ENCODE measurements around the gene AFDN.
A peak's percentile ranks its signal among the peaks of the same experiment; 100 is the strongest.

The AFDN gene

GRCh38 chr6:167794161-167795157, 32.3 kb upstream of the AFDN start:
- DNase-seq (ENCODE audit: low spot score): no peak

GRCh38 chr6:167795321-167795811, 31.3 kb upstream of the AFDN start:
- DNase-seq (ENCODE audit: low spot score): no peak

DNA sequence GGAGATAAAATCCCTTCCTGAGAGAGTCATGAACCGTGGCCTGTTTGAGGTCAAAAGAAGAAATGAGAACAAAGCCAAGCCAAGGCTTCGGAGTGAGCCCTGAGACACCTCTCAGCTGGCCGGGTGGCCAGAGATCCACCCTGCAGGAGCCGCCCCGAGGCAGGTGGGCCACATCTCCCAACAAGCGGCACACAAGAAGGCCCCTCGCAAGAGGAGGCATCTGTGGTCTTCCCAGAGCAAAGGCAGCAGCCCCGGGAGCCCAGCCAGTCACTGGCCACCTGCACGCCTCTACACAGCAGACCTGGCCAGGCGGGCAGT, 30.9 kb upstream of the AFDN start:
- no peak for DNase-seq (ENCODE audit: low spot score)

DNA sequence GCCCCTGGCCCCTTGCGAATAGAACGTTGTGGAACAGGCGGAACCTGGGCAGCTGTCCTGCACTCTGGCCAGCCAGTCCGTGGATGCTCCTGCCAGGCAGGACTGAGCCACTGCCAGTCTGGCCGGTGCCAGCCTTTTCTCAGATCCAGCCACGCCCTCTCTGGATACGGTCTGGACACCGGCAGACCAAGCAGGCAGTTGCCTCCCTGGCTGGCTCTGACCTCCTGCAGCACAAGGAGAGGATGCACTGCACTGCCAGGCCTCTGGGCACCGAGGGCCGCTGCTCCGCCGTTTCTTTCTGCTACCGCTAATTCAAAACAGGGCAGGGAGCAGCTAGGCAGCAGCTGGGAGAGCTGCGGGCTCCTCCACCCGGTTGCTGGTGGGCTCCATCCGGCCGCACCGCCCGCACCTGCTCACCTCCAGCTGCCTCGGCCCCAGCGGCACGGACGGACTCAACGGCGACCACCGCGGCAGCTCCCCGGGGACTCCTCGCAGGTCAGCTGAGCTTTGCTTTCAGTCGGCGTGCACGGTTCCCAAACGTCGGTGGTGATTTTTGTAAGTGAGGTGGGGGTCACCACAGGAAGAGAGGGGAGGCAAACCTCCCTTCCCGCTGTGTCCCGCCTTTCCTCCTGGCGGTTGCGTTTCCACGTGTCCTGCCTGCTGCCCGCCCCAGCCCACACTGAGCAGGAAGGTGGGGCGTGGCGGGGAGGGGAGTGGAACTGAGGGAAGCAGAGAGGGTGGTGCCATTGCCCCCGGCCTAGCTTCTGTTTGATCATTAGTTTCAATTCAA, 30.3 kb upstream of the AFDN start:
- DNase-seq (ENCODE audit: low spot score): no peak

DNA sequence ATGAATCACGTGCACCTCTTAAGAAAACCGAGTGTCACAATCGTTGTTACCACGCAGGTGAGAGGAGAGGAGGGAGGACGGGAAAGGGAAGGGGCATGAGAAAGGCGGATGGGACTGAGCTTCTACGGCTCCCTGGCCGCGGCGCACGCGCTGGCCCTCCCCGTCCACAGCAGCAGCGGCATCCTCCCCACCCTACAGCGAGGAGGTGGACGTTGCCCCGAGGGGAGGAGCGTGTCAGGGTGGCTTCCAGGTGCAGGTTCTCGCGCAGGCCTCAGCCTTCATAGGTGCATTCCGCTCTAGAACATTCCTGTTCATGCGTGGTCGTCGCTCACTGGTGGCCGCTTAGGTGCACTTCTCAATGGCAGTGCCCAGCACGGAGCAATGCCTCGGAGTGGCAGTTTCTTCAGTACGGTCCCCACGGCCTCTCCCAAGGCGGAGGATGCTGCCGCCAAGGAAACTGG, 29.7 kb upstream of the AFDN start:
- DNase-seq (ENCODE audit: low spot score): no peak

GRCh38 chr6:167797476-167798265, 29.0 kb upstream of the AFDN start:
- DNase-seq (ENCODE audit: low spot score): no peak

DNA sequence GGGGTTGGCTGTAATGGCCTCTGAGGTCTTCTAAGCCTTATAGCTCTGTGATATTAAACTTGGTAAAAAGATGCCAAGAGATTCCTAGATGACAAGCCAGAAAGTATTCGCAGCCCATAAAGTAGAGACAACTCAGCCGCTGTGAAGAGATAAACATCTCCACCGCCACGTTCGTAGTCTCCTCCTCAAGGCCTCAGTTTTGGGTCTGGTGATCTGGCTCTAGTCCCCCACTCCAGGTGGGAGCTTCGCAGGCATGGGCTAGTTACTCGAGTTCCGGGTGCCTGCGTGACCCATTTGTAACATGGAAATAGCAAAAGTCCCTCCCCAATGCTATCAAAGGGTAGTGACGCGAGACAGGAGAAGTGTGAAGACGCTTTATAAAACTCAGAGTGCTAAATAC, 28.3 kb upstream of the AFDN start:
- no peak for DNase-seq (ENCODE audit: low spot score)

- DNase-seq (ENCODE audit: low spot score): peak; percentile 91
Measured at GRCh38 chr6:167799033-167799821, 27.5 kb upstream of the AFDN start.

GRCh38 chr6:167800549-167800948, 26.2 kb upstream of the AFDN start:
- no peak for DNase-seq (ENCODE audit: low spot score)

GRCh38 chr6:167801263-167801662, 25.4 kb upstream of the AFDN start:
- DNase-seq (ENCODE audit: low spot score): no peak

- no peak for DNase-seq (ENCODE audit: low spot score)
Measured at GRCh38 chr6:167802339-167802738, 24.4 kb upstream of the AFDN start.

GRCh38 chr6:167803816-167804215, 22.9 kb upstream of the AFDN start:
- DNase-seq (ENCODE audit: low spot score): no peak

DNA sequence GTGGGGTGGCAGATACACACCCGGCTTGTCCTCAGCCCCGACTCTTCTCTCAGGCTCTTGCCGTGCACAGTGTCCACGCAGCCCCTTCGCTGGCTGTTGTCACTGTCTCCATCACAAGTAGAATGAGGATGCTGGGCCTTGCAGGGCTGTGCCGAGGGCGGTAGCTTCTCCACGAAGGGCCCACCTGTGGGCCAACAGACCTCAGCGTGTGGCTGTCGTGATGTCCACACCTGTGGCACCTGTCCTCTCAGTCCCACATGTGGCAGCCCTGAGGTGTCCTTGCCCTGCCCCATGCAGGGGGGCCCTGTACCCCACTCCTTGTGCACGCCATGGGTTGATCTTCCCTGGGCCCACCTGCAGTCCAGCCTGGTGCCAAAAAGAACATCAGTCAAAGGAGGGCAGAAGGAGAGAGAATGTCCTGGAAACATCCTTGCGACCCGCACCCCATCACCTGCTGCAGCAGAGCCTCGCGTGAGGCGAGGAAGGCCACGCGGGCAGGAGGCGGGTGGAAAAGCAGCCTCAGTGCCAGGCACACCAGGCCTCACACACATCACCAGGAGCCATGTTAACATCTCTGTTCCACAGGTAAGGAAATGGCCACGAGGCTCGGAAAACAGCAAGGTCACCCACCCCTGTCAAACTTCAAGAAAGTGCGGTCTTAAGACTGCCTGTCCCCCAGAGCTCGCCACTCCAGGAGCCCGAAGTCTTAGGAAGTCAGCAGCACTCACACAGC, 22.3 kb upstream of the AFDN start:
- DNase-seq (ENCODE audit: low spot score): no peak

DNA sequence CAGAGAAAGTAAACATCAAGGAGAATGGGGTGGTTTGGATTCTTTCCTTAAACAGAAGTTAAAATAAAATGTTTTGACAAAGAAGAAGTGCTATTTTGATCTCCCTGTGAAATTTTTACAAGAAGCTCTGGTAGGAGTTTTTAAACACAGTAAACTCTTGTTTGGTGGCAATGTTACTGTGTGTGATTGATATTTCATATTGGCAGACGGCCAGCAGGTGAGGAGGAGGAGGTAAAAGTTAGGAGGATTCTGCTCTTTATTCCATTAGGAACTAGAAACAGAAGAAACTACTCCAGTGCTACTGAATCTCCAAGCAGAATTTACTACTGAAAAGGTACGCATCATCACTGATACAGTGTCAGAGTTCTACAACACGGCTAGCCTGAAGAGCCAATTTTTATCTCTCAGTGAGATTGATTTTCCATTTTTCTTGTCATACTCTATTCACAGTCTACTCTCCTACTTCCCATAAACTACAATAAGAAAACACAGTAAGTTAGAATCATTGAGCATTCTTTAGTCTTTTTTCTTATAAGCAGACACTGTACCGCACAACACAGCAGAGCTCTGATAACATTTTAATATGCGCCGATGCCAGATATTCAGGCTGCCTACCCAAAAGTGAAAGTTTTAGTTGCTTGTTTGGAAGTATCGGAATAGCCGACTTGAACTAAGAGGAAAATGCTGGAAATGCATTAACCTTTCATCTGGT, 21.2 kb upstream of the AFDN start:
- DNase-seq (ENCODE audit: low spot score): no peak

DNA sequence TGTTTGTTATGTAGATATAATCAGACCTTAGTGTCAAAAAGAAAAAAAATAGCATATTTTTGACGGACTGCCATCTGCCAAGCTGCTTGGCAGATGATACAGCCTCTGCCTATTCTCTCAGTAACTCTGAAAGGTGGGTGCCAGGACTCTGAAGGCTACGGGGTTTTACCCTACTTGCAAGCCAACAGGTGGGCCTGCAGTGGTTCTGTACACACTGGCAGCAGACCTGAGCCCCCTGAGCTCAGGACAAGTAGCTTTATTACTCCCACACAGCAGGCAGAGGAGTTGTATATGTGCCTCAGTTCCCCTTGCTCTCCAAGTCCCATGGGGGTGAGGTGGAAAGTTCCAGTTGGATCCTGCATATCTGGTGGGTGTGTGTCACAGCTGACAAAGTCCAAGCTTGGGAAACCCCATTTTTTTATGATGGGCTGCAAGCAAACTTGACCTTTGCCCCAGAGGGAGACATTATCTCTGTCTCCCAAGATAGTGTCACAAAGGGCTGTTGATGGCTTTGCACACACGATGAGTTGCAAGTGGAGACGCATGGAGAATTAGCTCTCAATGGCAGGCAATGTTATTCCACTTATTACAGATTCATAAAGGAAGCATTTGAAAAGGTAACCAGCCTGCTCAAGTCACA, 20.5 kb upstream of the AFDN start:
- no peak for DNase-seq (ENCODE audit: low spot score)

DNA sequence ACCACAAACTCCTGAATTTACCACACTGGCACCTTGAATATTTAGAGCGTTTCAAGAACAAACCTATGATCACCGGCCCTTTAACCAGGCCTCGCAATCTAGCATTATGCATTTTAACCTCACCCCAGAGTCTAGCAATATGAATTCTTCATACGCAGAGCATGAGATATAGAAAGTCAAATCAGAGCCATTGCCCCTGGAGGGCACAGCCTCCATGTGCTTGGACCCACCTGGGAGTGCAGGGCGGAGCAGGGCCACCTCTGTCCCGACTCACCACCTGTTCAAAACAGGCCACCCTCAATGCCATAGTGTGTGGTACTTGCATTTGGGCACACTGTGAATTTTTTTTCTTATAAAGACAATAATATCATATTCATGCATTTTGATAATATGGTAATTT, 19.5 kb upstream of the AFDN start:
- DNase-seq (ENCODE audit: low spot score): no peak

DNA sequence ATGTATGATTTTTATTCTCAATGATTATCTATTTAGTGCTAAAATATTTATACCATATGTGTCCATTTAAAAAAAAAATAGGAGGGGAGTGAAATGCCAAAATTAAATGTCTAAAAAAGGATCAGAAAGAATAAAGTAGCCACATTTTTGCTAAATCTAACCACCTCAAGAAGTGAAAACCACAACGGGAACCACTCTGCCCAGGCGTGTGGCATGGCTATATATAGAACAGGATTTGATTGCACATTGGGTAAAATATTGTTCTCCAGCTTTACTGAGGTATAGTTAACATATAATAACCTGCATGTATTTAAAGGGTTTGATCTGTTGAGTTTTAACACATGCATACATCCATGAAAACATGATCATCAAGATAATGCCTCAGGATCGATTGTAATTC, 19.0 kb upstream of the AFDN start:
- DNase-seq (ENCODE audit: low spot score): no peak

DNA sequence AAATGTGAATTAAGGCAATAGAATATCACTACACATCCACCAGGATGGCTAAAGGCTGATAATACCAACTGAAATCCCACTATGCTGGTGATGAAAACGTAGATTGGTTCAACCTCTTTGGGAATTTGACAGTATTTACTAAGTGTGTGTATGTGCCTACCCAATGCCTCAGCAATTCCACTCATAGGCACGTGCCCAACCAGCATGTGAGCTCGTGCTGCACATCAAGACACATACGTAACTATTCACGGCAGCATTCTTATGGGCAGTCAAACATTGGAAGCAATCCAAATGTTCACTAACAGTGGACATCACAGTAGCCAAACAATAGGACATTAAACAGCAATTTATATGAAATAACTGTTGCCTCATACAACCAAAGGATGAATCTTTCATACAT, 15.7 kb upstream of the AFDN start:
- DNase-seq (ENCODE audit: low spot score): no peak

- DNase-seq (ENCODE audit: low spot score): no peak
Measured at GRCh38 chr6:167811442-167812087, 15.1 kb upstream of the AFDN start.
